Stomach (tissue), 4 donors: ENCODE results near the gene HYAL1.

Experiments used
- EP300 ChIP-seq: sonication (generic); formaldehyde crosslinking; IDR thresholded peaks from one replicate; pipeline ENCODE4 v1.6.1; 2017; ENCODE audit warnings: antibody characterized with exemption
- POLR2A ChIP-seq, 4 donors: fragments of 450-650 bp; IDR thresholded peaks; one replicate each; pipeline ENCODE4 v1.6.1; 2016; ENCODE audit warnings: antibody characterized with exemption in 4 of 4, control low read depth in 2 of 4, mild to moderate bottlenecking in 1 of 4, moderate library complexity in 1 of 4
- TF ChIP-seq, protein P1 (sequence below), 7 experiments: fragments of 450-650 bp in 4 of 7; fragments of 200-600 bp in 3 of 7; sonication (generic) in 3 of 7; IDR thresholded peaks; one replicate each; pipeline ENCODE4 v1.5.1; 2016 to 2019; ENCODE audit warnings: antibody characterized with exemption in 7 of 7, control low read depth in 2 of 7, mild to moderate bottlenecking in 1 of 7

DNA sequence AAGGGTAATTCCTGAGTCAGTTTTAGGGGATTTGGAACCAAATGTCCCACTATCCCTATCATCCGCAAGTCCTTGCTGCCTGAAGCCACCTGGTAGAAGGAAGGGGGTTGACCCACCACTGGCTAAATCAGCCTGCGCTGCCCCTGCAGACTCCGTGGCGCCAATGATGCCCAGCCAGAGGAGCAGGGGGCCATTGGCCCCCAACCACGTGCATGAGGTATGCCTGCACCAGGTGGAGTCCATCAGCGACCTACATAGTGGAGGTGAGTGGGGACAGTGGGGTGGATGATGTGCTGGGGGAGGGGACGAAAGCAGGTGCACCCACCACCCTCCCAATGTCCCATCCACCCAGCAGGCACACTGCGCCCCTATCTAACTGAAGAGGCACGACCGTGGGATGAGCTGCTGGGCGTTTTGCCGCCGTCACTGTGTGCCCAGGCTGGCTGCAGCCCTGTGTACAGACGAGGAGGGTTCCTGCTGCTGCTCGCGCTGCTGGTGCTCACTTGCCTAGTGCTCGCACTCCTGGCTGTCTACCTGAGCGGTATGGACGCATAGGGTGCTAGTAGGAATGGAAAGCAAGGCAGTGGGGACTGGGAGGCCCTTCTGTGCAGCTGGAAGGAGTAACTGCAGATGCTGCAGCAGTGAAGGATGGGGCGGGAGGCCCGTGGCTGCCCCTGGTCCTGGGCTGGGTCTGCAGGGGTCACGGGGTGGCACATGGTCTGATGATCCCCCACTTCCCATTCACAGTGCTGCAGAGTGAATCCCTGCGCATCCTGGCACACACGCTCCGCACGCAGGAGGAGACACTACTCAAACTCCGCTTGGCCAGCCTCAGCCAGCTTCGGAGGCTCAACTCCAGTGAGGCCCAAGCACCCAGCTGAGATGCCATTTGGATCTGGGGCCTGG is 16.8 kb downstream of the HYAL1 start:
- TF ChIP-seq, protein P1, sequence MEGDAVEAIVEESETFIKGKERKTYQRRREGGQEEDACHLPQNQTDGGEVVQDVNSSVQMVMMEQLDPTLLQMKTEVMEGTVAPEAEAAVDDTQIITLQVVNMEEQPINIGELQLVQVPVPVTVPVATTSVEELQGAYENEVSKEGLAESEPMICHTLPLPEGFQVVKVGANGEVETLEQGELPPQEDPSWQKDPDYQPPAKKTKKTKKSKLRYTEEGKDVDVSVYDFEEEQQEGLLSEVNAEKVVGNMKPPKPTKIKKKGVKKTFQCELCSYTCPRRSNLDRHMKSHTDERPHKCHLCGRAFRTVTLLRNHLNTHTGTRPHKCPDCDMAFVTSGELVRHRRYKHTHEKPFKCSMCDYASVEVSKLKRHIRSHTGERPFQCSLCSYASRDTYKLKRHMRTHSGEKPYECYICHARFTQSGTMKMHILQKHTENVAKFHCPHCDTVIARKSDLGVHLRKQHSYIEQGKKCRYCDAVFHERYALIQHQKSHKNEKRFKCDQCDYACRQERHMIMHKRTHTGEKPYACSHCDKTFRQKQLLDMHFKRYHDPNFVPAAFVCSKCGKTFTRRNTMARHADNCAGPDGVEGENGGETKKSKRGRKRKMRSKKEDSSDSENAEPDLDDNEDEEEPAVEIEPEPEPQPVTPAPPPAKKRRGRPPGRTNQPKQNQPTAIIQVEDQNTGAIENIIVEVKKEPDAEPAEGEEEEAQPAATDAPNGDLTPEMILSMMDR (IDR thresholded peaks at IDR 0.05): no peak
- TF ChIP-seq EP300 (no peak), POLR2A (IDR thresholded peaks at IDR 0.05) (no peak)
